Liver (tissue), 9 donors: ENCODE measurements around the gene SEZ6L2. TPM values are rescaled to one million over a fixed set of nuclear protein-coding genes. Genes with fewer than 3 reads are reported as not detected.

Experiments
- DNase-seq: peaks from one replicate; pipeline ENCODE4 v3.0.0-alpha.2; 2017; ENCODE audit warnings: low spot score
- H3K27ac ChIP-seq, 2 donors: one replicate each; pipeline ENCODE4 v1.7.0; 2013; ENCODE audit warnings: inconsistent platforms in 2 of 2, low read length in 2 of 2, control low read depth in 1 of 2, low read depth in 1 of 2, mild to moderate bottlenecking in 1 of 2
- H3K27me3 ChIP-seq, 4 donors: one replicate each; pipeline versions ENCODE4 v1.6.1 to v1.7.0; 2013; ENCODE audit warnings: low read length in 3 of 4, inconsistent platforms in 1 of 4, mild to moderate bottlenecking in 1 of 4, moderate library complexity in 1 of 4; ENCODE audit not compliant: control insufficient read depth in 4 of 4, insufficient read depth in 4 of 4
- H3K36me3 ChIP-seq, 4 donors: one replicate each; pipeline versions ENCODE4 v1.6.1 to v1.7.0; 2013; ENCODE audit warnings: low read length in 3 of 4, mild to moderate bottlenecking in 3 of 4, low read depth in 1 of 4, moderate library complexity in 1 of 4; ENCODE audit not compliant: control insufficient read depth in 4 of 4, insufficient read depth in 3 of 4
- H3K4me1 ChIP-seq, 4 donors: one replicate each; pipeline versions ENCODE4 v1.6.1 to v1.7.0; 2013; ENCODE audit warnings: low read length in 3 of 4, mild to moderate bottlenecking in 3 of 4, moderate library complexity in 1 of 4; ENCODE audit not compliant: control insufficient read depth in 4 of 4, insufficient read depth in 4 of 4
- H3K4me3 ChIP-seq, 3 donors: one replicate each; pipeline versions ENCODE4 v1.6.1 to v1.7.0; 2013; ENCODE audit warnings: low read length in 3 of 3, control low read depth in 1 of 3, low read depth in 1 of 3, mild to moderate bottlenecking in 1 of 3
- H3K9ac ChIP-seq, 2 donors: one replicate each; pipeline ENCODE4 v1.7.0; 2013; ENCODE audit warnings: low read length in 2 of 2, mild to moderate bottlenecking in 2 of 2, moderate library complexity in 2 of 2, control low read depth in 1 of 2, low read depth in 1 of 2
- H3K9me3 ChIP-seq, 4 donors: one replicate each; pipeline versions ENCODE4 v1.6.1 to v1.7.0; 2013; ENCODE audit warnings: low read length in 3 of 4; ENCODE audit not compliant: control insufficient read depth in 4 of 4
- EGR1 ChIP-seq, 2 donors: IDR thresholded peaks; 2 replicates each; pipeline ENCODE4 v1.6.1; 2016 to 2018; ENCODE audit warnings: antibody characterized with exemption in 2 of 2, low read depth in 2 of 2
- FOXA1 ChIP-seq: IDR thresholded peaks from 2 replicates; pipeline ENCODE4 v1.6.1; 2016; ENCODE audit warnings: antibody characterized with exemption
- FOXA2 ChIP-seq: IDR thresholded peaks from 2 replicates; pipeline ENCODE4 v1.6.1; 2016; ENCODE audit warnings: antibody characterized with exemption
- GABPA ChIP-seq, 2 donors: IDR thresholded peaks in 1 of 2; conservative IDR thresholded peaks in 1 of 2; 2 replicates each; pipeline ENCODE4 v1.6.1; 2016; ENCODE audit warnings: antibody characterized with exemption in 2 of 2, mild to moderate bottlenecking in 1 of 2, moderate library complexity in 1 of 2
- HNF4A ChIP-seq, 2 donors: conservative IDR thresholded peaks; 2 replicates each; pipeline ENCODE4 v1.6.1; 2016; ENCODE audit warnings: antibody characterized with exemption in 2 of 2, mild to moderate bottlenecking in 2 of 2
- HNF4G ChIP-seq: IDR thresholded peaks from 2 replicates; pipeline ENCODE4 v1.6.1; 2016; ENCODE audit warnings: antibody characterized with exemption
- JUND ChIP-seq, 2 donors: IDR thresholded peaks; 2 replicates each; pipeline ENCODE4 v1.6.1; 2016; ENCODE audit warnings: antibody characterized with exemption in 2 of 2
- NR2F2 ChIP-seq: IDR thresholded peaks from 2 replicates; pipeline ENCODE4 v1.6.1; 2016; ENCODE audit warnings: antibody characterized with exemption
- RAD21 ChIP-seq, 2 donors: IDR thresholded peaks; 2 replicates each; pipeline ENCODE4 v1.6.1; 2016; ENCODE audit warnings: antibody characterized with exemption in 2 of 2, mild to moderate bottlenecking in 2 of 2
- RXRA ChIP-seq, 2 donors: IDR thresholded peaks; 2 replicates each; pipeline ENCODE4 v1.6.1; 2017 to 2018; ENCODE audit warnings: antibody characterized with exemption in 2 of 2, mild to moderate bottlenecking in 1 of 2
- SP1 ChIP-seq: IDR thresholded peaks from 2 replicates; pipeline ENCODE4 v1.6.1; 2018; ENCODE audit warnings: antibody characterized with exemption, mild to moderate bottlenecking
- TAF1 ChIP-seq: conservative IDR thresholded peaks from 2 replicates; pipeline ENCODE4 v1.6.1; 2016; ENCODE audit warnings: antibody characterized with exemption, mild to moderate bottlenecking
- YY1 ChIP-seq: IDR thresholded peaks from 2 replicates; pipeline ENCODE4 v1.6.1; 2016; ENCODE audit warnings: antibody characterized with exemption, mild to moderate bottlenecking
- WGBS: extraction: QIAGEN DNeasy Blood & Tissue Kit; methylation state at CpG from one replicate; pipeline ENCODE4 v1.1.7; 2013; 5-methylcytosine and 5-hydroxymethylcytosine counted together
- polyA plus RNA-seq, 2 donors: library from polyadenylated mRNA; stranded (reverse) in 1 of 2; unstranded in 1 of 2; fragments of 200-250 nt in 1 of 2; fragments of >200 nt in 1 of 2; fragmentation: Nextera tagmentation in 1 of 2; extraction: Ambion mirVana in 1 of 2; gene quantifications; one replicate each; pipeline versions ENCODE4 v1.2.1 to v1.2.3, GENCODE V29; 2013 to 2015
- total RNA-seq, 2 donors: library from RNA; depleted of rRNA; stranded (reverse); fragments of >200 nt; gene quantifications; one replicate each; pipeline ENCODE4 v1.2.3, GENCODE V29; 2014
- TF ChIP-seq, protein P1 (sequence below): IDR thresholded peaks from 2 replicates; pipeline ENCODE4 v1.6.1; 2016; ENCODE audit warnings: antibody characterized with exemption
- TF ChIP-seq, protein P2 (sequence below): fragments of 150-350 bp; IDR thresholded peaks from 2 replicates; pipeline ENCODE4 v1.5.1; 2017; ENCODE audit warnings: improper control_type of control experiment, low read depth, low read length; ENCODE audit not compliant: missing input control
- TF ChIP-seq, protein P3 (sequence below): IDR thresholded peaks from 2 replicates; pipeline ENCODE4 v1.6.1; 2016; ENCODE audit warnings: antibody characterized with exemption, mild to moderate bottlenecking
- TF ChIP-seq, protein P4 (sequence below): IDR thresholded peaks from 2 replicates; pipeline ENCODE4 v1.6.1; 2016; ENCODE audit warnings: antibody characterized with exemption
- TF ChIP-seq, protein P5 (sequence below): IDR thresholded peaks from 2 replicates; pipeline ENCODE4 v1.6.1; 2016; ENCODE audit warnings: antibody characterized with exemption
- donor health status: healthy.
- donor health status: healthy.
- donor health status: healthy.
- donor health status: healthy.
- donor health status: healthy.

SEZ6L2 gene
- total and polyA plus RNA-seq, 4 donors, result 0.24 to 0.37 (median 0.30) TPM

DNA sequence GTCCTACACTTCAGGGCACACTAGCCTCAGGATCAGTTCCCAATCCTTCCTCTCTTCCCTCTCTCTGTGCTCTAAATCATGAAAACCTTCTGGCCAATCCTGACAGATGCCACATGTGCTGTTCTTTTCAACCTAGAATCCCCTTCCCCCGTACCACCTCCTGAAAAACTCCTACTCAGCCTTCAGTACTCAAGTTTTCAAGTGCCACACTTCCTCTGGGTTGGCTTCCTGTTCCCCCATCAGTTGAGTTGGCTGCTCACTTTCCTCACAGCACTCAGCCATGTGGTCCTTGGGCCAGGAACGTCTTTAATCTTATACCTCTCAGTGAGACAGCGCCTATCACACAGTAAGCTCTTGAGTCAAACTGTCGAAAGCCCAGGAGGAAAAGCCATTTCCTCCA lies 4.2 kb upstream of the SEZ6L2 start:
- H3K9me3 ChIP-seq, result no peaks in the 10 kb centered on the region
- 68% methylated on average over 4 of the region's 4 CpGs for WGBS
- H3K4me3 ChIP-seq, result no peak overlapping the region
- no peak for DNase-seq
- TF ChIP-seq YY1 (no peak), HNF4A (conservative IDR thresholded peaks at IDR 0.05) (no peak), NR2F2 (no peak), RAD21 (IDR thresholded peaks at IDR 0.05) (no peak), JUND (IDR thresholded peaks at IDR 0.05) (no peak), EGR1 (IDR thresholded peaks at IDR 0.05; ENCODE audit: low read depth in 2 of 2) (no peak), FOXA1 (no peak), TAF1 (no peak), HNF4G (no peak), RXRA (IDR thresholded peaks at IDR 0.05) (no peak), SP1 (no peak), FOXA2 (no peak)
- TF ChIP-seq, protein P1, sequence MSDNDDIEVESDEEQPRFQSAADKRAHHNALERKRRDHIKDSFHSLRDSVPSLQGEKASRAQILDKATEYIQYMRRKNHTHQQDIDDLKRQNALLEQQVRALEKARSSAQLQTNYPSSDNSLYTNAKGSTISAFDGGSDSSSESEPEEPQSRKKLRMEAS, result no peak
- TF ChIP-seq, protein P2, sequence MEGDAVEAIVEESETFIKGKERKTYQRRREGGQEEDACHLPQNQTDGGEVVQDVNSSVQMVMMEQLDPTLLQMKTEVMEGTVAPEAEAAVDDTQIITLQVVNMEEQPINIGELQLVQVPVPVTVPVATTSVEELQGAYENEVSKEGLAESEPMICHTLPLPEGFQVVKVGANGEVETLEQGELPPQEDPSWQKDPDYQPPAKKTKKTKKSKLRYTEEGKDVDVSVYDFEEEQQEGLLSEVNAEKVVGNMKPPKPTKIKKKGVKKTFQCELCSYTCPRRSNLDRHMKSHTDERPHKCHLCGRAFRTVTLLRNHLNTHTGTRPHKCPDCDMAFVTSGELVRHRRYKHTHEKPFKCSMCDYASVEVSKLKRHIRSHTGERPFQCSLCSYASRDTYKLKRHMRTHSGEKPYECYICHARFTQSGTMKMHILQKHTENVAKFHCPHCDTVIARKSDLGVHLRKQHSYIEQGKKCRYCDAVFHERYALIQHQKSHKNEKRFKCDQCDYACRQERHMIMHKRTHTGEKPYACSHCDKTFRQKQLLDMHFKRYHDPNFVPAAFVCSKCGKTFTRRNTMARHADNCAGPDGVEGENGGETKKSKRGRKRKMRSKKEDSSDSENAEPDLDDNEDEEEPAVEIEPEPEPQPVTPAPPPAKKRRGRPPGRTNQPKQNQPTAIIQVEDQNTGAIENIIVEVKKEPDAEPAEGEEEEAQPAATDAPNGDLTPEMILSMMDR, result no peak
- TF ChIP-seq, protein P3, sequence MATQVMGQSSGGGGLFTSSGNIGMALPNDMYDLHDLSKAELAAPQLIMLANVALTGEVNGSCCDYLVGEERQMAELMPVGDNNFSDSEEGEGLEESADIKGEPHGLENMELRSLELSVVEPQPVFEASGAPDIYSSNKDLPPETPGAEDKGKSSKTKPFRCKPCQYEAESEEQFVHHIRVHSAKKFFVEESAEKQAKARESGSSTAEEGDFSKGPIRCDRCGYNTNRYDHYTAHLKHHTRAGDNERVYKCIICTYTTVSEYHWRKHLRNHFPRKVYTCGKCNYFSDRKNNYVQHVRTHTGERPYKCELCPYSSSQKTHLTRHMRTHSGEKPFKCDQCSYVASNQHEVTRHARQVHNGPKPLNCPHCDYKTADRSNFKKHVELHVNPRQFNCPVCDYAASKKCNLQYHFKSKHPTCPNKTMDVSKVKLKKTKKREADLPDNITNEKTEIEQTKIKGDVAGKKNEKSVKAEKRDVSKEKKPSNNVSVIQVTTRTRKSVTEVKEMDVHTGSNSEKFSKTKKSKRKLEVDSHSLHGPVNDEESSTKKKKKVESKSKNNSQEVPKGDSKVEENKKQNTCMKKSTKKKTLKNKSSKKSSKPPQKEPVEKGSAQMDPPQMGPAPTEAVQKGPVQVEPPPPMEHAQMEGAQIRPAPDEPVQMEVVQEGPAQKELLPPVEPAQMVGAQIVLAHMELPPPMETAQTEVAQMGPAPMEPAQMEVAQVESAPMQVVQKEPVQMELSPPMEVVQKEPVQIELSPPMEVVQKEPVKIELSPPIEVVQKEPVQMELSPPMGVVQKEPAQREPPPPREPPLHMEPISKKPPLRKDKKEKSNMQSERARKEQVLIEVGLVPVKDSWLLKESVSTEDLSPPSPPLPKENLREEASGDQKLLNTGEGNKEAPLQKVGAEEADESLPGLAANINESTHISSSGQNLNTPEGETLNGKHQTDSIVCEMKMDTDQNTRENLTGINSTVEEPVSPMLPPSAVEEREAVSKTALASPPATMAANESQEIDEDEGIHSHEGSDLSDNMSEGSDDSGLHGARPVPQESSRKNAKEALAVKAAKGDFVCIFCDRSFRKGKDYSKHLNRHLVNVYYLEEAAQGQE, result no peak
- TF ChIP-seq, protein P4, sequence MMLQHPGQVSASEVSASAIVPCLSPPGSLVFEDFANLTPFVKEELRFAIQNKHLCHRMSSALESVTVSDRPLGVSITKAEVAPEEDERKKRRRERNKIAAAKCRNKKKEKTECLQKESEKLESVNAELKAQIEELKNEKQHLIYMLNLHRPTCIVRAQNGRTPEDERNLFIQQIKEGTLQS, result no peak
- TF ChIP-seq, protein P5, sequence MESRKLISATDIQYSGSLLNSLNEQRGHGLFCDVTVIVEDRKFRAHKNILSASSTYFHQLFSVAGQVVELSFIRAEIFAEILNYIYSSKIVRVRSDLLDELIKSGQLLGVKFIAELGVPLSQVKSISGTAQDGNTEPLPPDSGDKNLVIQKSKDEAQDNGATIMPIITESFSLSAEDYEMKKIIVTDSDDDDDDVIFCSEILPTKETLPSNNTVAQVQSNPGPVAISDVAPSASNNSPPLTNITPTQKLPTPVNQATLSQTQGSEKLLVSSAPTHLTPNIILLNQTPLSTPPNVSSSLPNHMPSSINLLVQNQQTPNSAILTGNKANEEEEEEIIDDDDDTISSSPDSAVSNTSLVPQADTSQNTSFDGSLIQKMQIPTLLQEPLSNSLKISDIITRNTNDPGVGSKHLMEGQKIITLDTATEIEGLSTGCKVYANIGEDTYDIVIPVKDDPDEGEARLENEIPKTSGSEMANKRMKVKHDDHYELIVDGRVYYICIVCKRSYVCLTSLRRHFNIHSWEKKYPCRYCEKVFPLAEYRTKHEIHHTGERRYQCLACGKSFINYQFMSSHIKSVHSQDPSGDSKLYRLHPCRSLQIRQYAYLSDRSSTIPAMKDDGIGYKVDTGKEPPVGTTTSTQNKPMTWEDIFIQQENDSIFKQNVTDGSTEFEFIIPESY, result no peak
- H3K27ac ChIP-seq, result no peak overlapping the region
- H3K4me1 ChIP-seq, result peaks cover 2 to 12% (median 6%) of the 10 kb centered on the region in 4 donors
- H3K36me3 ChIP-seq, result peaks cover 0 to 2% (median 0%) of the 10 kb centered on the region in 4 donors
- no peaks in the 10 kb centered on the region for H3K27me3 ChIP-seq
- no peak overlapping the region for H3K9ac ChIP-seq

DNA sequence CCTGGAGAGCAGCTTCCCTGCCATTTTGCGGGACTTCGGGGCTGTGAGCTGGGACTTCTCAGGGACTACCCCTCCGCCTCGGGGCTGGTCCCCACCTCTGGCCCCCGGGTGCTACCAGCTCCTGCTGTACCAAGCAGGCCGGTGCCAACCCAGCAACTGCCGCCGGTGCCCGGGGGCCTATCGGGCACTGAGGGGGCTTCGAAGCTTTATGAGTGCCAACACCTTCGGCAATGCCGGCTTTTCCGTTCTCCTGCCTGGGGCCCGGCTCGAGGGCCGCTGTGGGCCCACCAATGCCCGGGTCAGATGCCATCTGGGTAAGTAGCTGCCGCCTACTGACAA lies 2.2 kb upstream of the SEZ6L2 start:
- H3K9ac ChIP-seq, result no peak overlapping the region
- no peak overlapping the region for H3K4me3 ChIP-seq

More for the DNA sequence above, 2.2 kb upstream of the SEZ6L2 start:
- Histone ChIP-seq H3K27me3 (peaks cover 0 to 6% (median 1%) of the 10 kb centered on the region in 4 donors), H3K27ac (no peak overlapping the region), H3K9me3 (no peaks in the 10 kb centered on the region), H3K36me3 (no peaks in the 10 kb centered on the region), H3K4me1 (peaks cover 2 to 12% (median 6%) of the 10 kb centered on the region in 4 donors)
- no peak for DNase-seq
- TF ChIP-seq, protein P1, result no peak
- no peak for TF ChIP-seq SP1
- TF ChIP-seq, protein P3, result no peak
- TF ChIP-seq TAF1, result no peak
- no peak for TF ChIP-seq JUND (IDR thresholded peaks at IDR 0.05)
- TF ChIP-seq GABPA (IDR thresholded peaks at IDR 0.05 in 1 of 2, conservative IDR thresholded peaks at IDR 0.05 in 1 of 2), result no peak
- WGBS, result 87% methylated on average over 19 of the region's 19 CpGs
